NCI-H1930 (cell line): ENCODE measurements around the gene LYRM1.
"Not testable (repeated sequence)": the region's sequence is repeated elsewhere in the genome, so short reads cannot be mapped to it uniquely, and the experiment has no call there.

Experiments
- DNase-seq, 2 experiments: peaks; one replicate each; lab custom pipeline; 2025; lab: John Stamatoyannopoulos, UW

The LYRM1 gene

GRCh38 chr16:20900299-20901067, at the start of gene LYRM1, which contains the start of gene DCUN1D3:
Gene LYRM1, plus strand, starts transcription at chr16:20900771. Its CDS starts 14,785 bp downstream, at chr16:20915556.
Gene DCUN1D3, minus strand, starts transcription at chr16:20900358. Its CDS starts 37,820 bp downstream, at chr16:20862538.
- DNase-seq: peak; percentile 95 to 98

GRCh38 chr16:20850981-20851380, 49.6 kb upstream of the LYRM1 start:
- DNase-seq: no peak

- no peak for DNase-seq
These were observed 49.0 kb upstream of the LYRM1 start for GRCh38 chr16:20851601-20852000.

GRCh38 chr16:20853143-20853542, 47.4 kb upstream of the LYRM1 start:
- DNase-seq: no peak

- no peak for DNase-seq
These were observed 46.5 kb upstream of the LYRM1 start for GRCh38 chr16:20853981-20854620.

- no peak for DNase-seq
These were observed 45.6 kb upstream of the LYRM1 start for GRCh38 chr16:20854963-20855362.

- DNase-seq: no peak
These were observed 43.3 kb upstream of the LYRM1 start for GRCh38 chr16:20857281-20857680.

- DNase-seq: no peak
These were observed 41.3 kb upstream of the LYRM1 start for GRCh38 chr16:20859229-20859628.

GRCh38 chr16:20859699-20860098, 40.9 kb upstream of the LYRM1 start:
- no peak for DNase-seq

GRCh38 chr16:20860361-20860760, 40.2 kb upstream of the LYRM1 start:
- DNase-seq: no peak

- not testable (repeated sequence) for DNase-seq
These were observed 39.6 kb upstream of the LYRM1 start for GRCh38 chr16:20860995-20861394.

GRCh38 chr16:20862162-20862960, 38.2 kb upstream of the LYRM1 start:
- no peak for DNase-seq

GRCh38 chr16:20864376-20864775, 36.2 kb upstream of the LYRM1 start:
- DNase-seq: not testable (repeated sequence)

- DNase-seq: no peak
These were observed 35.0 kb upstream of the LYRM1 start for GRCh38 chr16:20865420-20866131.

GRCh38 chr16:20866145-20866772, 34.3 kb upstream of the LYRM1 start:
- DNase-seq: no peak

GRCh38 chr16:20866801-20867200, 33.8 kb upstream of the LYRM1 start:
- DNase-seq: no peak

- DNase-seq: no peak
These were observed 33.0 kb upstream of the LYRM1 start for GRCh38 chr16:20867585-20867984.

- DNase-seq: no peak
These were observed 31.7 kb upstream of the LYRM1 start for GRCh38 chr16:20868890-20869289.

- no peak for DNase-seq
These were observed 30.3 kb upstream of the LYRM1 start for GRCh38 chr16:20870122-20870820.

- DNase-seq: no peak
These were observed 29.3 kb upstream of the LYRM1 start for GRCh38 chr16:20871258-20871657.
